Iris pigment epithelial cell (primary cell): ENCODE results near the gene EXO5.
"Not testable (repeated sequence)": the region's sequence is repeated elsewhere in the genome, so short reads cannot be mapped to it uniquely, and the experiment has no call there.

Source experiments
- DNase-seq: peaks from one replicate; pipeline ENCODE4 v3.0.0-alpha.2; 2011; ENCODE audit warnings: low read depth

The EXO5 gene, protein sequence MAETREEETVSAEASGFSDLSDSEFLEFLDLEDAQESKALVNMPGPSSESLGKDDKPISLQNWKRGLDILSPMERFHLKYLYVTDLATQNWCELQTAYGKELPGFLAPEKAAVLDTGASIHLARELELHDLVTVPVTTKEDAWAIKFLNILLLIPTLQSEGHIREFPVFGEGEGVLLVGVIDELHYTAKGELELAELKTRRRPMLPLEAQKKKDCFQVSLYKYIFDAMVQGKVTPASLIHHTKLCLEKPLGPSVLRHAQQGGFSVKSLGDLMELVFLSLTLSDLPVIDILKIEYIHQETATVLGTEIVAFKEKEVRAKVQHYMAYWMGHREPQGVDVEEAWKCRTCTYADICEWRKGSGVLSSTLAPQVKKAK

GRCh38 chr1:40508375-40509341 lies at the start of gene EXO5:
TSS of gene EXO5 (plus strand) at chr1:40508767. CDS start at chr1:40514545, 5,778 bp downstream.
- DNase-seq = peak; percentile 87

DNA sequence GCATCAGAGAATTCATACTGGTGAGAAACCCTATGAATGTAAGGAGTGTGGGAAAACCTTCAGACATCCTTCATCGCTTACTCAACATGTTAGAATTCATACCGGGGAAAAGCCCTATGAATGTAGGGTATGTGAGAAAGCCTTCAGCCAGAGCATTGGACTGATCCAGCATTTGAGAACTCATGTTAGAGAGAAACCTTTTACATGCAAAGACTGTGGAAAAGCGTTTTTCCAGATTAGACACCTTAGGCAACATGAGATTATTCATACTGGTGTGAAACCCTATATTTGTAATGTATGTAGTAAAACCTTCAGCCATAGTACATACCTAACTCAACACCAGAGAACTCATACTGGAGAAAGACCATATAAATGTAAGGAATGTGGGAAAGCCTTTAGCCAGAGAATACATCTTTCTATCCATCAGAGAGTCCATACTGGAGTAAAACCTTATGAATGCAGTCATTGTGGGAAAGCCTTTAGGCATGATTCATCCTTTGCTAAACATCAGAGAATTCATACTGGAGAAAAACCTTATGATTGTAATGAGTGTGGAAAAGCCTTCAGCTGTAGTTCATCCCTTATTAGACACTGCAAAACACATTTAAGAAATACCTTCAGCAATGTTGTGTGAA lies 45.5 kb upstream of the EXO5 start:
- peak; percentile 7 for DNase-seq

DNA sequence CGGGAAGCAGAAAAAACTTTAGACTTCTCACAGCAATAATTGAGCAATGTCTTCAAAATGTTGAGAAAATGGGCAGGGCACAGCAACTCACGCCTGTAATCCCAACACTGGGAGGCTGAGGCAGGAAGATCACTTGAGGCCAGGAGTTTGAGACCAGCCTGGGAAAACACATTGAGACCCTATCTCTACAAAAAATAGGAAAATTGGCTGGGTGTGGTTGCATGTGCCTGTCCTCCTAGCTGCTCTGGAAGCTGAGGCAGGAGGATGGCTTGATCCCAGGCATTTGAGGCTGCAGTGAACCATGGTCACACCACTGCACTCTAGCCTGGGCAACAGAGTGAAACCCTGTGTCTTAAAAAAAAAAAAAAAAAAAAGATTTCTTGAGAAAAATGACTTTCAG lies 39.2 kb upstream of the EXO5 start:
- DNase-seq = no peak

DNA sequence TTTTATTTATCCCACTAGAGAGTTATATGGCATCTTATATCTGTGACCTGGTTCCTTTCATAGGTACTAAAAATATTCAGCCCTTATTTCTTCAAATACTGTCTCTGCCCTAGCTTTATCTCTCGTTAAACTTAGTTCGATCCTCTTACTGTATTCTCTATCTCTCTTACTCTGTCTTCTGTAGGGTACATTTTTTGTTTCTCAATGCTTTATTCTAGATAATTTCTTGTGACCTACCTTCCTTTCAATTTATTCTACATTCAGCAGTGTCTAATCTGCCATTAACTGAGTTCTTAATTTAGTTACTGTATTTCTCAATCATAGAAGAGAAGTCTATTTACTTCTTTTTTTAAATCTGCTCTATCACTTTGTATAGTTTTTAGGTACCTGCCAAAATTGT lies 33.3 kb upstream of the EXO5 start:
- no peak for DNase-seq

DNA sequence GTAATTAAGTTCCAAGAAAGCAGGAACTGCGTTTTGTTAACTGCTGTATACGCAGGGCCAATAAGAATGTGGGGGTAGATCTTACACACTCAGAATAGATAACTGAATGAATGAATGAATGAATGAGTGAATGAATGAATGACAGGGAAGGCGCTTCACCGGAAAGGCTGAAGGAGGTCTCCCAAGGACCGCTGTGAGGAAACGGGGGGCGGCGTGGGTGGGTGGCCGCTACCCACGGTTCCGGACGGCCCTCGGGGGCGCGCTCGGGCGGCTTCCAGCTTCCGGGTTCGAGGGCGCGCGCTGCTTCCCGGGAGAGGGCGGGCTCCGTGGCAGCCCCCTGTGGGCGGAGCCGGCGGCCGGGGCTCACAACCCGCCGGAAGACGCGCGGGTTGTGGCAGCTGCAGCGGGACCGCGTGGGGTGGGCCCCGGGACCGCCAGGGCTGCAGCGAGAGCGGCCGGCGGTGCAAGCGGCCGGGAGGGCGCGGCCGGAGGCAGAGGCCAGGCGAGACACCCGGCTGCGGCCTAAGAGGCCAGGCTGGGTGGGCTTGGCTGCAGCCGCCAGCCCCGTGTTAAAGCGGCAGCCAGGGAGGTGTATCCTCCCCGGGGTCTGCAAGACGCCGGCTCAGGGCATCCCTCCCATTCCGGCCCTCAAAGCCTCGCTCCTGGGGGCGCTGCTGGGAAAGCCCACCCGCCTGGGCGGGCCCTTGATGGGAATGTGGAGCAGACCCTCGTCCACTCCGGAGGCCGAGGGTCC lies 31.5 kb upstream of the EXO5 start, which contains the start of gene ZFP69:
ZFP69 (plus strand) TSS at position 367 of the 754 bp plus-strand sequence. CDS start 2,072 bp downstream, outside the sequence.
- peak; percentile 72 for DNase-seq

DNA sequence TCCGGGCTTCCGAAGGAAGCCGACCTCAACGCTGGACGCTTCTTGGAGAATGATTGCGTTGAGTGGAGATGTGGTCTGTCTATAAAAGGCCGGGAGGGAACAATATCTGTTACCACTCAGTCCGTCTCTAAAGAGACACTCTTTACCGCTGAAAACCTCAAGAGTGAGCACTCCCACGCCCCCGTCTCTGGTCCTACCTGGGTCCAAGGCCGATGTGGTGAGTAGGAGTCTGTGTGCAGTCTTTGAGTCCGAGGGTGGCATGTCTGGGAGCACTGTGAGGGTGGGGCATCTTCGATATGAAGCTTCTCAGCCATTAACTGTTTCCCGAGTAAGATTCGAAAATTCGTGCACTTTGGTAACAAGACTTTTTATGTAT lies 30.9 kb upstream of the EXO5 start:
- DNase-seq = peak; percentile 39

DNA sequence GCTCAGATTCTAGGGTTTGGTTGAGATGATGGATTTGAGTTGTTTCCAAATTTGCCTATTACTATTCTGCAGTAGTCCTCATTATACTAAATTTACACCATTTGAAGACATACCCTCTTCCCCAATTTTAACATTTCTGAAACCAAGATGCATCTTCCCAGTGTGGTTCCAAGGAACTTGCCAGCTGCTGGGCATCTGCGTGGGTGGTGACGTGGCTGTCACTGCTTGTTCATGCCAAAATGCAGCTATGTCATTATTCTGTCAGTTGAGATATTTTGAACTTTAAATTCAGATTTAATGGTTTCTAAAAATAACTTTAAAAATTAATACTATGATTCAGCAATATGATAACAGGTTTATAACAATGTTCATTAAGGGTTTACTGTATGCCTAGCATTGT lies 30.3 kb upstream of the EXO5 start:
- DNase-seq = no peak

DNA sequence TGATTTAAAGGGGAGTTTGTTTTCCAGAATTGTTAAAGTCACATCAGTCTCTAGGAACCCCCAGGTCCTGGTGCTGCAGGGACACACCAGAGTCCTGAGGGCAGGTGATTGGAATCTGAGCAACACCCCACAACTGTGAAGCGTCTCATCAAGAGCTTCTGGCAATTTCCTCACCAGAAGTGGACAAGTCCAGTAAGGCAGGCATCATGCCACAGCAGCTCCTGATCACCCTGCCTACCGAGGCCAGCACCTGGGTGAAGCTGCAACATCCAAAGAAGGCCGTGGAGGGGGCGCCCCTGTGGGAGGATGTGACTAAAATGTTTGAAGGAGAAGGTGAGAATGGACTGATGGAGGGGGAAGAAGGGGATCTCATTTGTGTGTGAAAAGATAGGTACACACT lies 29.4 kb upstream of the EXO5 start:
- DNase-seq = no peak

GRCh38 chr1:40495315-40495903 lies 13.2 kb upstream of the EXO5 start:
- no peak for DNase-seq

DNA sequence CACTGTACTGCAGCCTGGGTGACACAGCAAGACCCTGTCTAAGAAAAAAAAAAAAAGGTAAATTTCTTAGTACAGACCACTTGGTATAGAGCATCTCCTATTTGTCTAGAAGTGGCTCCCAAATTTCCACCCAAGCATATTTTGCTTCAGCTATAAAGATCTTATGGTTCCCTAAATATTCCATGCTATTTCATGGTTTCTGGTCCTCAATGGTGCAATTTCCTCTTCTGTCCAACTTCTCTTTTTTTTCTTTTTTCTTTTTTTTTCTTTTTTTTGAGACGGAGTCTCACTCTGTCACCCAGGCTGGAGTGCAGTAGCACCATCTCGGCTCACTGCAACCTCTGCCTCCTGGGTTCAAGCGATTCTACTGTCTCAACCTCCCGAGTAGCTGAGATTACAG lies 5.9 kb upstream of the EXO5 start:
- DNase-seq = not testable (repeated sequence)

DNA sequence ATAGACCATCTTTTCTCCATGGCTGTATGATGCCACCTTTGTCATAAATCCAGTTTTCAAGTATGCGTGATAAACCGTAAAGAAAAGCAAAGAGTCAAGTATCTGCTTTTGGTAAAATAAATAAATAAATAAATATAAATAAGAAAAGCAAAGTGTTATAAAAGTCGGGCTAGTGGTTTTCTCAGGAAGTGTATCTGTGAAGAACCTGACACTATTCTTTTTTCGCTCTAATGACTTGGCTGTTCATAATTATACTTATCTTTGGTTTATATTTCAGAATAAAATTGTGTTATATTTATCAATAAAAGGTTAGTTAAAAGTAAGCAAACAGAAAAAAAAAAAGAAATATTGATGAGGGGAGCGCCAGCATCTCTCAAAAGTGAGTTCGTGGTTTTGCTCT lies 594 bp upstream of the EXO5 start:
- no peak for DNase-seq

- no peak for DNase-seq
Observed at GRCh38 chr1:40519517-40519916, 10.9 kb downstream of the EXO5 start.

- DNase-seq = peak; percentile 18
Observed at GRCh38 chr1:40530735-40531380, 22.3 kb downstream of the EXO5 start.

DNA sequence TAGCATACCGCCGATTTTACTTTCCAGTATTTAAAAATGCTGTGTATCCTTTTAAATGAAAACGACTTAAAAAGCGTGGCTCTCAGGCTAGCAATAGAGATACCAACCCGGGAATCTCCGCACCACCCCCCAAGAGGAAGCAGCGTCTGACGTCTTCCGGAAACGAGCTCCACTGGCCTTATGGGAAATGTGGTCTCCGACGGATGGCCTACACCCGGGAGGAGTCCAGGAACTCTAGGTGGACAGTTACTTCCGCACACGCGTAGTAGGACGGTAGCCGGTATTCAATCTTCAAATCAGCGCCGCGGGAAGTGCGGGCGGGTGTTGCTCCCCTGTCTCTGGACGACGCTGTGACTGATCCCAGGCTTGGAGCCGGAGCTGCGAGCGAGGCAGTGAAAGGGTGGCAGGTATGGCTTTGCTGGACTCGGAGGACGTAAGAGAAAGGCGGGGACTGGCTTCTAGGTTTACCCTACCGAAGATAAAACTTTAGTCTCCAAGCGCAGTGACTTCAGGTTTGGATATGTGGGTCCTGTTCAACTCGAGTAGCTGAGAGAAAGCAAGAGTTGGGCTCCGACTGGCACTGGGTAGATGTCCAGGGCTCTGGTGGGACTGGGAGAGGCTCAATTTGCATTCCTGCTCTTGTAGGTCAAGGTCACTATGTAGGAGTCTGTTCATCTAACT lies 23.0 kb downstream of the EXO5 start, which contains the start of gene ZNF684:
ZNF684 (plus strand) TSS at position 257 of the 681 bp plus-strand sequence. CDS start 1,530 bp downstream, outside the sequence.
- DNase-seq = peak; percentile 98

DNA sequence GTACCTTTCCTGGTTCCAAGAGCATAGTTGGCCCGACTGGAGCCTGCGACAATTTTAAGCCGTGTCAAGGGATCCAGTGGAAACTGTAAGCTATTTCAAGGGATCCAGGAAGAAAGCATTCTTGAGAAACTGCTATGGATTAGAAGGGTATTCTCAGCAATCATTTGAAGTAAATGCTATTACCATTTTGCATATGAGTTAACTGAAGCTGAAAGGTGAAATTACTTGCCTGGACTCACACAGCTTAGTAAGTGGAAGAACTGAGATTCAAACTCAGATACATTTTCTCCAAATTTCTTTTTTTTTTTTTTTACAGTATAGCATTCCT lies 23.5 kb downstream of the EXO5 start:
- DNase-seq = no peak

- DNase-seq = peak; percentile 66
Observed at GRCh38 chr1:40532844-40533424, 24.4 kb downstream of the EXO5 start.

DNA sequence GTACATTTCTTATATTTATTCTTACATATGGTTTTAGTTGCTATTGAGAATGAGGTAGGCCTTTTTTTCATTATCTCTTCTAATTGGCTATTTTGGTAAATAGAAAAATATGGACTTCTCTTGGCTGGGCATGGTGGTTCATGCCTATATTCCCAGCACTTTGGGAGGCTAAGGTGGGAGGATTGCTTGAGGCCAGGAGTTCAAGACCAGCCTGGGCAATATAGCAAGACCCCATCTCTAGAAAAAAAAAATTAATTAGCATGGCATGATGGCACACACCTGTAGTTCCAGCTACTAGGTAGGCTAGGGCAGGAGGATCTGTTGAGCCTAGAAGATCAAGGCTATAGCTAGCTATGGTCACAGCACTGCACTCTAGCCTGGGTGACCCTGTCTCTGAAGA lies 26.0 kb downstream of the EXO5 start:
- DNase-seq = no peak

DNA sequence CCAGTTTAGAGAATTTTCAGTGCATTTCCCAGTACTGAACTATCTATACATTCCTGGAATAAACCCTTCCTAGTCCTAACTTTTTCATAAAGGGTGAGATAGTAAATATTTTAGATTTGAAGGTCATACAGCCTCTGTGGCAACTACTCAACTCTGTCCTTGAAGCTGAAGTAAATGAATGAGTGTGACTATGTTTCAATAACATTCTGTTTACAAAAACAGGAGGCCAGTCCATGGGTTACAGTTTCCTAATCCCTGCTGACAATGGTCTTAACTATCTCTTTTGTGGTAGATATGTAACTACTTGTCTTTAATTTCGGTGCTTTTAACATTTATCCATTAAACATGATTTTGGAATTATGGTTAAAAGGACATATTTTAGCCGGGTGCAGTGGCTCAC lies 27.2 kb downstream of the EXO5 start:
- peak; percentile 3 for DNase-seq

DNA sequence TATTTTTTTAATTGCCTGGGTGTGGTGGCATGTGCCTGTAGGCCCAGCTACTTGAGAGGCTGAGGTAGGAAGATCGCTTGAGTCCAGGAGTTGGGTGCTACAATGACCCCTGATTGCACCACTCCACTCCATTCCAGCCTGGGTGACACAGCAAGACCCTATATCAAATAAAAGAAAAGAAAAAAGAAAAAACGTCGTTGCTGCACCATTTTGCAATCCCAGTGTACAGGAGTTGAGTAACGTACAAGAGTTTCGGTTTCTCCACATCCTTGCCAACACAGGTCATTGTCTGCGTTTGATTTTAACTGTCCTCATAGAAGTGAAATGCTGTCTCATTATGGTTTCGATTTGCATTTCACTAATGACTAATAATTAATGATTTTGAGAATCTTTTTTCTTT lies 30.8 kb downstream of the EXO5 start:
- DNase-seq = no peak

DNA sequence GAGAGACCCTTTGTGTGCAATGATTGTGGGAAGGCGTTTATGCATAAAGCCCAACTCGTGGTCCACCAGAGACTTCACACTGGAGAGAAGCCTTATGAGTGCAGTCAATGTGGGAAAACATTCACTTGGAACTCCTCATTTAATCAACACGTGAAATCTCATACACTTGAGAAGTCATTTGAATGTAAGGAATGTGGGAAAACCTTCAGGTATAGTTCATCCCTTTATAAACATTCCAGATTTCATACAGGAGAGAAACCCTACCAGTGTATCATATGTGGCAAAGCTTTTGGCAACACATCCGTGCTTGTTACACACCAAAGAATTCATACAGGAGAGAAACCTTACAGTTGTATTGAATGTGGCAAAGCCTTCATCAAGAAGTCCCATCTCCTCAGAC lies 38.4 kb downstream of the EXO5 start:
- DNase-seq = no peak
